ENCODE measurements around the gene SWSAP1.

Gene SWSAP1

GRCh38 chr19:11355160-11356073, 19.0 kb upstream of the SWSAP1 start, which contains the start of gene PLPPR2:
Gene PLPPR2 (plus strand): TSS chr19:11355432. CDS start chr19:11357674, 2,242 bp downstream.
- peak; percentile 82 for DNase-seq

- DNase-seq: no peak
Observed at GRCh38 chr19:11356074-11356397, 18.4 kb upstream of the SWSAP1 start.

DNA sequence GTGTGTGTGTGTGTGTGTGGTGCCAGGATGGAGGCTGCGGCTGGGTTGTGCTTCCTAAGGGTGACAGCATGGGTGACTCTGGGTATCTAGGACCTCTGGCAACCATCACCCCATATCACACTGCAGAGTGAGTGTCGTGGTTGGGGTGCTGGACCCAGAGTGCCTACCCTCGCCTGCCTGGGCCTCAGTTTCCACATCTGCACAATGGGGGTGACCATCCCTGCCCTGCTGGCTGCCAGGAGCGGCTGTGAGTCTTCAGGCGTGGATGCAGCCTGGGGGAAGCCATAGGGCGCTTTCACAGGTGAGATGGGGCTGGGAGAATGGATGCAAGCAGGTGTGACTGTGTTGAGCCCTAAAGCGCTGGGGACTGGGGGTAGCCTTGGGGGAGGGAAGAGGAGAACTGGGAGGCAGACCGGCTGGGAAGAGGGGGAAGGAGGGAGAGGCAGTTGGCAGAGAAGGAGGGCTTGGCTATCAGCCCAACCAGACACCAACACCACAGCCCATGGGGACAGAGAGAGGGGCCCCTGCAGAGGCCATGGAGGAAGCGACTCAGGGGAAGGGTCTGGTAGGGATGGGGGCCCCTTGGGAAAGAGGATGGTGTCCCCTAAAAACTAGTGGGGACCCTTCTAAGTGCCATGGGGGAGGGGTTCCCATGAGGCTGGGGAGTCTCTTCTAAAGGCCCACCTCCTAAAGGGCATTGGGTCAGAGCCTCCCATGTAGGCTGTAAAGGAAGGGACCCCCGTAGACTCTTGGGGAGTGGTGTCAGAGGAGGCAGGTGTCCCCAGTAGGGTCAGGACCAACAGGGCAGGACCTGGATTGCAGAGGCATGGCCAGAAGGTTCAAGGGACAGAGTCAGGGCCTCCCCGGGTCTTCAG, 17.6 kb upstream of the SWSAP1 start:
- DNase-seq: no peak

DNA sequence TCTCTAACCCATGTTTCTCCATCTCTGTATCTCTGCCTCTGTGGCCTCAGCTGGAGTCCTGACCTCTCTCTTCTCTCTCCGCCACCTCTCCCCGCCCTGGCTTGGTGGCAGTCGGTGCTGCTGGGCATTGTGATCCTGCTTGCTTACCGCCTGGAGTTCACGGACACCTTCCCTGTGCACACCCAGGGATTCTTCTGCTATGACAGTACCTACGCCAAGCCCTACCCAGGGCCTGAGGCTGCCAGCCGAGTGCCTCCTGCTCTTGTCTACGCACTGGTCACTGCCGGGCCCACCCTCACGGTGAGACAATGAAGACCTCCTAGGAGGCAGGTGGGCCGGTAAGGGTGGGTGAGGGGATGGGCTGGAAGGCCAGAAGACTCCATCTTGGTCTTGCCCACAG, 15.0 kb upstream of the SWSAP1 start:
- DNase-seq: no peak

GRCh38 chr19:11361037-11361770, 13.3 kb upstream of the SWSAP1 start:
- DNase-seq: no peak

- no peak for DNase-seq
Observed at GRCh38 chr19:11361771-11362731, 12.4 kb upstream of the SWSAP1 start.

GRCh38 chr19:11363881-11364280, 10.6 kb upstream of the SWSAP1 start:
- DNase-seq: no peak

DNA sequence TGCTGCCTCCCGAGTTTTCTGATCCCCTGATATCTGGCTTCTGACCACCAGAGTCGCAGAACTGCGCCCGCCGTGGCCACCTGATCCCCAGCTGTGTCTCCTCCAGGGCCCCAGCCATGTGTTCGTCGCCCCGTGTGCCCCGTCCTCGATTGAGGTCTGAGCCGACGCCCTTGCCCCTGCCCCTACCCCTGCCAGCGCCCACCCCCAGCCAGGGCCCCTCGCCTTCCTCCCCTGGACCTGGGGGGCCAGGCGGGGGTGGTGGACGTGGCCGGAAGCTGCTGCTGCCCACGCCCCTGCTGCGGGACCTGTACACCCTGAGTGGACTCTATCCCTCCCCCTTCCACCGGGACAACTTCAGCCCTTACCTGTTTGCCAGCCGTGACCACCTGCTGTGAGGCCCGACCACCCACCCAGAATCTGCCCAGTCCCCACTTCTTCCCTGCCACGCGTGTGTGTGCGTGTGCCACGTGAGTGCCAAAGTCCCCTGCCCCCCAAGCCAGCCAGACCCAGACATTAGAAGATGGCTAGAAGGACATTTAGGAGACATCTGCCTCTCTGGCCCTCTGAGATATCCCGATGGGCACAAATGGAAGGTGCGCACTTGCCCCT, 10.1 kb upstream of the SWSAP1 start:
- DNase-seq: no peak

- DNase-seq: no peak
Observed at GRCh38 chr19:11364935-11365334, 9.5 kb upstream of the SWSAP1 start.

GRCh38 chr19:11365557-11366117, 8.8 kb upstream of the SWSAP1 start:
- no peak for DNase-seq

DNA sequence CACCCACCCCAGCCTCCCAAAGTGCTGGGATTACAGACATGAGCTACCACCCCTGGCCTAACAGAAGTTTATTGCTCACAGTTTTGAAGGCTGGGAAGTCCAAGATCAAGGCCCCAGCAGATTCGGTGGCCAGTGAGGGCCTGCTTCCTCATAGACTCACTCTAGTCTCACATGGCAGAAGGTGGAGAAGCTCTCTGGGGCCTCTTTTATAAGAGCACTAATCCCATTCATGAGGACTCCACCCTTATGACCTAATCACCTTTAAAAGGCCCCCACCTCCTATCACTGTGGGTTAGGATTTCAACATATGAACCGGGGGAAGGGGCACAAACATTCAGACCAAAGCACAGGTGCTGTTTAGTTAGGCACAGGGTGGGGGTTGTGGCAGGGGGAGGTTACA, 6.9 kb upstream of the SWSAP1 start:
- no peak for DNase-seq

GRCh38 chr19:11370744-11371143, 3.7 kb upstream of the SWSAP1 start:
- DNase-seq: no peak

DNA sequence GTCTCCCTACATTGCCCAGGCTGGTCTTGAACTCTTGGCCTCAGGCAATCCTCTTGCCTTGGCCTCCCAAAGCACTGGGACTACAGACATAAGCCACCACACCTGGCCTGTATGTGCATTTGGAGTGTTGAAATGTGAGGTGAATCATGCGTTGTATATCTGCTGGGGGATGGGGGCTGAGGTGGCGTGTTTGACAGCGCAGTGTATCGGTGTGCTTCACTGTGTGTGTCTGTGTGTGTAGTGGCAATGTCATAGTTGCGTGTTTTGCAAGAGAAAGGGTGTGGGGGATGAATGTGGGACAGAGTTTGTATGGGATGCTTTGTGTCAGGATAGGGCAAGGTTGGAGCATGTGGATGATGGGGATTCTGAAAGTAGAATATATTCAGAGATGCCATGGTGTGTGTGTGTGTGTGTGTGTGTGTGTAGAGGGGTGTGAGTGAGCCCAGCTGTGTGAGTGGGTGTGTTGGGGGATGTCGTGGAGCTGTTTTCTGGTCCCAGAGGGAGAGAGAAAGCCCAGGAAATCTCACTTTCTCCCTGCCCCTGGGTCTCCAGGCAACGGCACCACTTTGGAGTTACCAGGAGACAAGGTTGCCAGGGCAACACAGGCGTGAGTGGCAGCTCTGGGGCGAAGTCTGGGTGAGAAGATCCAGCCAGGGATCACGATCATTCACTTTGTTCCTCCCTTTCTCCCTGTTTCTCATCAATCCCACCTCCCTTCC, 1.1 kb upstream of the SWSAP1 start:
- DNase-seq: peak; percentile 30

DNA sequence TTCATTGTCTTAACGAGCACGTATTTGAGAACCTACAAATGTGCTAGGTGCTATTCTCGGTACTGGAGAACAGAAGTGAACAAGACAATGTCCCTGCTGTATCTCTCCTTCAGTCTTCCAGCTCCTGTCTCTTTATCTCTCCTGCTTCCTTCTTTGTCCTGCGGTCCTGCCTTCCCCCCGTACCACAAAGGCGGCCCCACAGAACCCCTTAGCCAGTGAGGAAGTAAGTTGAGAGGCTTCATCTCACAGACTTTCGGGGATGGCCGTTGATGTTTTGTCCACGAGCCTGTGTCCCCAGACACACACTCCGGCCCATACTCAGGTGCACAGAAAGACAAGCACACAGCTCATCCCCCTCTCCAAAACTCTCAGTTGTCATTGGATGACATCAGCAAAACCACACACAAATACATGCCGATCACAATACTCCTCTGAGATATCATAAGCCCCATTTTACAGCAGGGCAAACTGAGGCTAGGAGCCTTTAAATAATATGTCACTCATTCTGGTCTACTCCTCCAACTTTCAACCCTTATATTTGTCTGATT, 507 bp upstream of the SWSAP1 start:
- no peak for DNase-seq

GRCh38 chr19:11375143-11375948, 880 bp downstream of the SWSAP1 start:
- peak; percentile 27 for DNase-seq

- peak; percentile 12 for DNase-seq
Observed at GRCh38 chr19:11377237-11377636, 2.8 kb downstream of the SWSAP1 start.

GRCh38 chr19:11377756-11378155, 3.3 kb downstream of the SWSAP1 start:
- DNase-seq: no peak

GRCh38 chr19:11378319-11379189, 4.1 kb downstream of the SWSAP1 start:
- DNase-seq: no peak

Data from NCI-H446 treated with DMSO at 0.1 percent for 48 hours (cell line).